Activated CD8-positive, alpha-beta memory T cell treated with anti-CD3 and anti-CD28 coated beads, Interleukin-2, amount 50 U/mL, for 24 hours (primary cell): ENCODE results near the gene UBL4B.
"Not testable (repeated sequence)": the region's sequence is repeated elsewhere in the genome, so short reads cannot be mapped to it uniquely, and the experiment has no call there.

Source experiments
- DNase-seq: peaks from one replicate; pipeline ENCODE4 v3.0.0-alpha.2; 2020; ENCODE audit errors: extremely low read depth

The UBL4B gene

GRCh38 chr1:110112143-110112542, at the start of gene UBL4B:
Gene UBL4B, plus strand, starts transcription at chr1:110112443. Its CDS starts 92 bp downstream, at chr1:110112535.
- DNase-seq, result no peak

- DNase-seq, result no peak
Observed at GRCh38 chr1:110062612-110063011, 49.6 kb upstream of the UBL4B start.

- no peak for DNase-seq
Observed at GRCh38 chr1:110063781-110064180, 48.5 kb upstream of the UBL4B start.

GRCh38 chr1:110064576-110065337, 47.5 kb upstream of the UBL4B start:
- DNase-seq, result no peak

- no peak for DNase-seq
Observed at GRCh38 chr1:110065841-110066240, 46.4 kb upstream of the UBL4B start.

- no peak for DNase-seq
Observed at GRCh38 chr1:110067479-110067892, 44.8 kb upstream of the UBL4B start.

- DNase-seq, result no peak
Observed at GRCh38 chr1:110067893-110068645, 44.2 kb upstream of the UBL4B start.

GRCh38 chr1:110068646-110069403, 43.4 kb upstream of the UBL4B start:
- no peak for DNase-seq

GRCh38 chr1:110069404-110070281, 42.6 kb upstream of the UBL4B start:
- DNase-seq, result no peak

GRCh38 chr1:110070282-110070669, 42.0 kb upstream of the UBL4B start:
- no peak for DNase-seq

GRCh38 chr1:110070671-110071242, 41.5 kb upstream of the UBL4B start, which contains the start of gene ALX3:
Gene ALX3, minus strand, starts transcription at chr1:110070672. Its CDS starts 60 bp downstream, at chr1:110070612.
- DNase-seq, result no peak

GRCh38 chr1:110074166-110074565, 38.1 kb upstream of the UBL4B start:
- DNase-seq, result no peak

- DNase-seq, result no peak
Observed at GRCh38 chr1:110076789-110077500, 35.3 kb upstream of the UBL4B start.

GRCh38 chr1:110079995-110080394, 32.2 kb upstream of the UBL4B start:
- DNase-seq, result not testable (repeated sequence)

- DNase-seq, result no peak
Observed at GRCh38 chr1:110081061-110081460, 31.2 kb upstream of the UBL4B start.

- DNase-seq, result no peak
Observed at GRCh38 chr1:110082477-110082876, 29.8 kb upstream of the UBL4B start.

- DNase-seq, result no peak
Observed at GRCh38 chr1:110083061-110083865, 29.0 kb upstream of the UBL4B start.

- no peak for DNase-seq
Observed at GRCh38 chr1:110083866-110084226, 28.4 kb upstream of the UBL4B start.
